Prostate gland (tissue), 2 donors: ENCODE results near the gene ATP5MC2. TPM values are rescaled to one million over a fixed set of nuclear protein-coding genes. Genes with fewer than 3 reads are reported as not detected.
"Not testable (repeated sequence)": the region's sequence is repeated elsewhere in the genome, so short reads cannot be mapped to it uniquely, and the experiment has no call there.

Source experiments
- DNase-seq: peaks from one replicate; pipeline ENCODE4 v3.0.0-alpha.2; 2019; ENCODE audit warnings: low spot score
- H3K27ac ChIP-seq, 2 donors: fragments of 200-600 bp; sonication (generic); 2 replicates each; pipeline ENCODE4 v1.5.1; 2017 to 2019
- H3K27me3 ChIP-seq: fragments of 200-600 bp; sonication (generic); replicated peaks from 2 replicates; pipeline ENCODE4 v1.5.1; 2019; ENCODE audit not compliant: insufficient read depth
- H3K36me3 ChIP-seq, 2 donors: fragments of 200-600 bp; sonication (generic); 1 replicate in 1 of 2; 2 replicates in 1 of 2; pipeline versions ENCODE4 v1.5.1 to v1.8.1; 2017 to 2019
- H3K4me1 ChIP-seq: fragments of 200-600 bp; sonication (generic); replicated peaks from 2 replicates; pipeline ENCODE4 v1.5.1; 2019
- H3K4me3 ChIP-seq, 2 donors: fragments of 200-600 bp; sonication (generic); 2 replicates each; pipeline ENCODE4 v1.5.1; 2017 to 2019
- H3K9me3 ChIP-seq: fragments of 200-600 bp; sonication (generic); 2 replicates; pipeline ENCODE4 v1.5.1; 2017
- CTCF ChIP-seq, 4 experiments: fragments of 200-600 bp in 2 of 4; fragments of 450-650 bp in 2 of 4; sonication (generic) in 2 of 4; IDR thresholded peaks; 1 replicate in 3 of 4; 2 replicates in 1 of 4; pipeline ENCODE4 v1.5.1; 2016 to 2019; ENCODE audit warnings: antibody characterized with exemption in 4 of 4, mild to moderate bottlenecking in 2 of 4, moderate library complexity in 2 of 4
- POLR2A ChIP-seq: fragments of 450-650 bp; IDR thresholded peaks from one replicate; pipeline ENCODE4 v1.6.1; 2016; ENCODE audit warnings: antibody characterized with exemption, mild to moderate bottlenecking
- POLR2AphosphoS5 ChIP-seq: sonication (generic); formaldehyde crosslinking; IDR thresholded peaks from one replicate; pipeline ENCODE4 v1.6.1; 2017; ENCODE audit warnings: antibody characterized with exemption
- WGBS: methylation state at CpG from one replicate; pipeline ENCODE4 v1.1.5; 2018; 5-methylcytosine and 5-hydroxymethylcytosine counted together
- intact Hi-C: fragments of 100-400 bp; cut with DNase I; formaldehyde crosslinking; loops from one replicate; pipeline ENCODE4 v1.14.2; 2022
- total RNA-seq, 2 donors: library from RNA; depleted of rRNA; stranded (reverse); fragments of >200 nt; gene quantifications; one replicate each; pipeline ENCODE4 v1.1.0, GENCODE V29; 2016

ATP5MC2 gene
- total RNA-seq: 100 to 1,000 TPM; 419 to 728 TPM

GRCh38 chr12:53675701-53676607 lies at the start of gene ATP5MC2:
ATP5MC2 (minus strand) TSS chr12:53676083; CDS start chr12:53672614, 3,469 bp downstream.
- H3K9me3 ChIP-seq: no peaks in the 10 kb centered on the region
- intact Hi-C loops: loop anchor here (2.0 kb wide), 2 partner anchors 49 to 133 kb away; partner anchors contain the start of gene ATF7
- peak; percentile 97 for DNase-seq
- peak within 1 kb of the TSS; percentile 84 to 89 for H3K27ac ChIP-seq
- peaks cover 9% of the 10 kb centered on the region for H3K4me1 ChIP-seq
- peak within 1 kb of the TSS; percentile 57 to 59 for H3K4me3 ChIP-seq
- H3K36me3 ChIP-seq: no peaks in the 10 kb centered on the region
- WGBS: under 1% methylated on average over 61 of the region's 61 CpGs
- no peaks in the 10 kb centered on the region for H3K27me3 ChIP-seq
- TF ChIP-seq CTCF (IDR thresholded peaks at IDR 0.05) (peak; percentile 99 to 100 (median 100)), POLR2AphosphoS5 (peak; percentile 97), POLR2A (peak; percentile 78)

- H3K27me3 ChIP-seq: no peaks in the 10 kb centered on the region
- H3K4me1 ChIP-seq: no peaks in the 10 kb centered on the region
- intact Hi-C loops: no loop called here
- TF ChIP-seq POLR2AphosphoS5 (no peak), POLR2A (no peak), CTCF (IDR thresholded peaks at IDR 0.05) (no peak)
- no peaks in the 10 kb centered on the region for H3K9me3 ChIP-seq
- peaks cover 6 to 14% of the 10 kb centered on the region in 2 donors for H3K36me3 ChIP-seq
- H3K4me3 ChIP-seq: no peak overlapping the region
- no peak for DNase-seq
- 81% methylated on average over 3 of the region's 3 CpGs for WGBS
- H3K27ac ChIP-seq: no peak overlapping the region
Observed at GRCh38 chr12:53722450-53723041, 46.7 kb upstream of the ATP5MC2 start.

- Histone ChIP-seq H3K27me3 (no peaks in the 10 kb centered on the region), H3K4me1 (no peaks in the 10 kb centered on the region), H3K36me3 (peaks cover 6 to 16% of the 10 kb centered on the region in 2 donors), H3K27ac (no peak overlapping the region), H3K9me3 (no peaks in the 10 kb centered on the region), H3K4me3 (no peak overlapping the region)
- 78% methylated on average over 1 of the region's 1 CpG for WGBS
- intact Hi-C loops: no loop called here
- TF ChIP-seq POLR2A (no peak), POLR2AphosphoS5 (no peak), CTCF (IDR thresholded peaks at IDR 0.05) (no peak)
- no peak for DNase-seq
Observed at GRCh38 chr12:53720946-53721345, 45.1 kb upstream of the ATP5MC2 start.

GRCh38 chr12:53719649-53720048 lies 43.8 kb upstream of the ATP5MC2 start:
- intact Hi-C loops: no loop called here
- H3K36me3 ChIP-seq: peaks cover 13 to 25% of the 10 kb centered on the region in 2 donors
- WGBS: 65% methylated on average over 2 of the region's 2 CpGs
- H3K27ac ChIP-seq: no peak overlapping the region
- no peak overlapping the region for H3K4me3 ChIP-seq
- DNase-seq: no peak
- no peaks in the 10 kb centered on the region for H3K27me3 ChIP-seq
- TF ChIP-seq CTCF (IDR thresholded peaks at IDR 0.05) (no peak), POLR2AphosphoS5 (no peak), POLR2A (no peak)
- H3K9me3 ChIP-seq: no peaks in the 10 kb centered on the region
- H3K4me1 ChIP-seq: no peaks in the 10 kb centered on the region

GRCh38 chr12:53718567-53718966 lies 42.7 kb upstream of the ATP5MC2 start:
- intact Hi-C loops, H3K27me3 ChIP-seq, H3K9me3 ChIP-seq, H3K27ac ChIP-seq, H3K4me1 ChIP-seq, H3K4me3 ChIP-seq, DNase-seq: not testable (repeated sequence)
- 95% methylated on average over 6 of the region's 6 CpGs for WGBS
- peaks cover 14 to 25% of the 10 kb centered on the region in 2 donors for H3K36me3 ChIP-seq
